WERI-Rb-1 (cell line): ENCODE measurements around the gene BSND.

Source experiments
- DNase-seq: peaks from one replicate; pipeline ENCODE4 v3.0.0-alpha.2; 2020
- H3K27ac ChIP-seq: fragments of 250-450 bp; sonication (Bioruptor Pico); 2 replicates; pipeline ENCODE4 v1.5.1; 2020; ENCODE audit warnings: mild to moderate bottlenecking, moderate library complexity
- H3K27me3 ChIP-seq: fragments of 250-450 bp; sonication (Bioruptor Pico); 2 replicates; pipeline ENCODE4 v1.5.1; 2021; ENCODE audit warnings: mild to moderate bottlenecking, low read depth, moderate library complexity; ENCODE audit not compliant: insufficient read depth, severe bottlenecking
- H3K36me3 ChIP-seq: fragments of 250-450 bp; sonication (Bioruptor Pico); 2 replicates; pipeline ENCODE4 v1.5.1; 2020; ENCODE audit warnings: mild to moderate bottlenecking, moderate library complexity
- H3K4me3 ChIP-seq: 2 replicates; pipeline ENCODE4 v1.5.1; 2011; ENCODE audit warnings: low read depth, mild to moderate bottlenecking, control low read depth, low read length
- H3K9me3 ChIP-seq: fragments of 250-450 bp; sonication (Bioruptor Pico); 2 replicates; pipeline ENCODE4 v1.5.1; 2021; ENCODE audit warnings: mild to moderate bottlenecking, moderate library complexity; ENCODE audit not compliant: severe bottlenecking
- TF ChIP-seq, protein P1 (sequence below): IDR thresholded peaks from 2 replicates; pipeline ENCODE4 v1.5.1; 2011; ENCODE audit warnings: low read depth, mild to moderate bottlenecking, control low read depth, inconsistent platforms, low read length

BSND gene

GRCh38 chr1:55039342-55040082 is 40.8 kb downstream of the BSND start, which contains the start of gene PCSK9:
TSS of gene PCSK9 (plus strand) at chr1:55039548. CDS start at chr1:55039838, 290 bp downstream.
- H3K27me3 ChIP-seq, result no peaks in the 10 kb centered on the region

GRCh38 chr1:55040083-55040932 is 41.6 kb downstream of the BSND start:
- Histone ChIP-seq H3K36me3 (no peaks in the 10 kb centered on the region), H3K9me3 (peaks cover 2% of the 10 kb centered on the region), H3K27me3 (no peaks in the 10 kb centered on the region), H3K27ac (no peak overlapping the region), H3K4me3 (no peak overlapping the region)
- no peak for DNase-seq
- TF ChIP-seq, protein P1, sequence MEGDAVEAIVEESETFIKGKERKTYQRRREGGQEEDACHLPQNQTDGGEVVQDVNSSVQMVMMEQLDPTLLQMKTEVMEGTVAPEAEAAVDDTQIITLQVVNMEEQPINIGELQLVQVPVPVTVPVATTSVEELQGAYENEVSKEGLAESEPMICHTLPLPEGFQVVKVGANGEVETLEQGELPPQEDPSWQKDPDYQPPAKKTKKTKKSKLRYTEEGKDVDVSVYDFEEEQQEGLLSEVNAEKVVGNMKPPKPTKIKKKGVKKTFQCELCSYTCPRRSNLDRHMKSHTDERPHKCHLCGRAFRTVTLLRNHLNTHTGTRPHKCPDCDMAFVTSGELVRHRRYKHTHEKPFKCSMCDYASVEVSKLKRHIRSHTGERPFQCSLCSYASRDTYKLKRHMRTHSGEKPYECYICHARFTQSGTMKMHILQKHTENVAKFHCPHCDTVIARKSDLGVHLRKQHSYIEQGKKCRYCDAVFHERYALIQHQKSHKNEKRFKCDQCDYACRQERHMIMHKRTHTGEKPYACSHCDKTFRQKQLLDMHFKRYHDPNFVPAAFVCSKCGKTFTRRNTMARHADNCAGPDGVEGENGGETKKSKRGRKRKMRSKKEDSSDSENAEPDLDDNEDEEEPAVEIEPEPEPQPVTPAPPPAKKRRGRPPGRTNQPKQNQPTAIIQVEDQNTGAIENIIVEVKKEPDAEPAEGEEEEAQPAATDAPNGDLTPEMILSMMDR, result no peak

More at GRCh38 chr1:55039342-55040082, 40.8 kb downstream of the BSND start, which contains the start of gene PCSK9:
- no peak within 1 kb of the TSS for H3K27ac ChIP-seq
- TF ChIP-seq, protein P1, result no peak
- H3K4me3 ChIP-seq, result no peak within 1 kb of the TSS
- no peak for DNase-seq
- H3K36me3 ChIP-seq, result no peaks in the 10 kb centered on the region
- H3K9me3 ChIP-seq, result peaks cover 2% of the 10 kb centered on the region

- Histone ChIP-seq H3K4me3 (no peak overlapping the region), H3K9me3 (peaks cover 2% of the 10 kb centered on the region), H3K27me3 (no peaks in the 10 kb centered on the region), H3K36me3 (no peaks in the 10 kb centered on the region), H3K27ac (no peak overlapping the region)
- DNase-seq, result peak; percentile 60
- TF ChIP-seq, protein P1, result no peak
Observed at GRCh38 chr1:55040933-55041494, 42.3 kb downstream of the BSND start.

GRCh38 chr1:55041613-55042012 is 42.9 kb downstream of the BSND start:
- TF ChIP-seq, protein P1, result no peak
- Histone ChIP-seq H3K36me3 (no peaks in the 10 kb centered on the region), H3K9me3 (peaks cover 2% of the 10 kb centered on the region), H3K27me3 (no peaks in the 10 kb centered on the region), H3K27ac (no peak overlapping the region), H3K4me3 (no peak overlapping the region)
- DNase-seq, result no peak

- Histone ChIP-seq H3K27me3 (no peaks in the 10 kb centered on the region), H3K27ac (peak overlapping the region; percentile 1; the same call in 1 of the 2 replicates), H3K36me3 (no peaks in the 10 kb centered on the region), H3K9me3 (peaks cover 2% of the 10 kb centered on the region), H3K4me3 (no peak overlapping the region)
- TF ChIP-seq, protein P1, result no peak
- peak; percentile 60 for DNase-seq
Observed at GRCh38 chr1:55043011-55043410, 44.3 kb downstream of the BSND start.
